Calu3 (cell line): Measurements from ENCODE around the gene LRRC38. TPM values are rescaled to one million over a fixed set of nuclear protein-coding genes. Genes with fewer than 3 reads are reported as not detected.

Experiments
- BruUV-seq: library from RNA; stranded (reverse); fragments of 400-500 nt; replicated peaks from 2 replicates; lab custom pipeline; 2021; lab: Mats Ljungman, UMichigan
- CTCF ChIA-PET: fragments of 300-600 bp; sonication (Branson Sonifier 250); formaldehyde crosslinking; loops from one replicate; lab custom pipeline; 2022; ENCODE audit warnings: antibody characterized with exemption; lab: Charles Lee
- DNase-seq: peaks from one replicate; pipeline ENCODE4 v3.0.0; 2022
- H3K27ac Mint-ChIP-seq: one replicate; pipeline ENCODE4 v1.8.0; 2022; ENCODE audit warnings: mixed read lengths; ENCODE audit not compliant: unreplicated experiment
- H3K27me3 Mint-ChIP-seq: one replicate; pipeline ENCODE4 v1.8.0; 2022; ENCODE audit warnings: mixed read lengths; ENCODE audit not compliant: unreplicated experiment
- H3K36me3 Mint-ChIP-seq: one replicate; pipeline ENCODE4 v1.8.0; 2022; ENCODE audit warnings: mild to moderate bottlenecking, moderate library complexity, mixed read lengths; ENCODE audit not compliant: insufficient read depth, unreplicated experiment
- H3K4me1 Mint-ChIP-seq: one replicate; pipeline ENCODE4 v1.8.0; 2022; ENCODE audit warnings: mild to moderate bottlenecking, low read depth, mixed read lengths; ENCODE audit not compliant: unreplicated experiment
- H3K4me3 Mint-ChIP-seq: one replicate; pipeline ENCODE4 v1.8.0; 2022; ENCODE audit warnings: mild to moderate bottlenecking, low read depth, moderate library complexity, mixed read lengths; ENCODE audit not compliant: unreplicated experiment
- H3K9me3 Mint-ChIP-seq: one replicate; pipeline ENCODE4 v1.8.0; 2022; ENCODE audit warnings: low read depth, mixed read lengths; ENCODE audit not compliant: unreplicated experiment
- CTCF ChIP-seq: fragments of 200-600 bp; IDR thresholded peaks from one replicate; pipeline ENCODE4 v1.8.0; 2022; ENCODE audit warnings: antibody characterized with exemption; ENCODE audit not compliant: unreplicated experiment
- intact Hi-C: fragments of 100-400 bp; cut with micrococcal nuclease; formaldehyde crosslinking; loops from one replicate; pipeline ENCODE4 v1.10.0; 2022; ENCODE audit not compliant: unreplicated experiment
- total RNA-seq: library from RNA; stranded (reverse); gene quantifications from 2 replicates; pipeline ENCODE4 v1.2.3, GENCODE V29; 2022

LRRC38 gene
- total RNA-seq, 1 experiment from 2014 or later, result not detected

DNA sequence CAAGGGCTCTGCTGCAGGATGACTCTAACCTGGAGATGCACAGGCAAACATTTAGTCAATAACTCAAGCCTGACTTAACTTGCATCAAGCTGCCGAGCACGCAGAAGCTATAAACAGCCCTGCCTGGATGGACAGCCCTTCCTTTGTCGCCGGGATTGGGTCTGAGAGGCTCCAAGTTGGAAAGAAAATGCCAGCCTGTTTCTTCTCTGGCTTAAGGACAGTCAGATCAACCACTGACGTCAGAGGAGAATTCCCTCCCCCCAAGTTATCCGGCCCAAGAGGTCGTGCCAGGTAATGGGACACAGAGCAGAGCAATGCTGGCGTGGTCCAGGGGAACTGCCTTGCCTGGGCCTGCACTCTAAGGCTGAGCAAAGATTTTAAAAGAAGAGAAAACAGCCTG lies 27.1 kb upstream of the LRRC38 start:
- DNase-seq, result no peak
- intact Hi-C loops, result no loop called here
- Mint-ChIP-seq H3K9me3 (peaks cover 4% of the 10 kb centered on the region), H3K27ac (no peak overlapping the region), H3K27me3 (no peaks in the 10 kb centered on the region), H3K36me3 (no peaks in the 10 kb centered on the region), H3K4me3 (no peak overlapping the region), H3K4me1 (no peaks in the 10 kb centered on the region)
- no TSS peak for BruUV-seq
- no peak for TF ChIP-seq CTCF
- CTCF ChIA-PET, result no interaction called here

DNA sequence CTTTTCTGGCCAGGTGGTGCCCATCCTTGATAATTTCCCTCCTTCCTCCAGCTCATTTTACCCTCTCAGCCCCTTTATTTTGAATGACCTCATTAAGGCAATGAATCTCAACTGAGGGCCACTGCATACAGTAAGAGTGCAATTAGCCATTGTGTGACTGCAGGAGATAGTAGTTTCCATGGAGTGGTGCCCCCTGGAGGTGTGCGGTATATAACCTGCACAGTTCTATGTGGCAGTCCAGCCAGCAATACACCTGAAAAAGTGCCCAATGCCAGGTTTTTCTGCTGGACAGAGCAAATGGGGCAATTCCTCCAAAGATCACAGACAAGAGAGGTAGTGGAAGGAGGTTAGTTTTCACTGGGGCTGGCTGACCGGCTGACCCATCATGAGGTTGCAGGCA lies 25.9 kb upstream of the LRRC38 start:
- no peaks in the 10 kb centered on the region for H3K36me3 Mint-ChIP-seq
- intact Hi-C loops, result no loop called here
- no peak for TF ChIP-seq CTCF
- H3K4me3 Mint-ChIP-seq, result no peak overlapping the region
- no peaks in the 10 kb centered on the region for H3K27me3 Mint-ChIP-seq
- no TSS peak for BruUV-seq
- no peak overlapping the region for H3K27ac Mint-ChIP-seq
- no peaks in the 10 kb centered on the region for H3K4me1 Mint-ChIP-seq
- peaks cover 8% of the 10 kb centered on the region for H3K9me3 Mint-ChIP-seq
- DNase-seq, result no peak
- CTCF ChIA-PET, result no interaction called here

DNA sequence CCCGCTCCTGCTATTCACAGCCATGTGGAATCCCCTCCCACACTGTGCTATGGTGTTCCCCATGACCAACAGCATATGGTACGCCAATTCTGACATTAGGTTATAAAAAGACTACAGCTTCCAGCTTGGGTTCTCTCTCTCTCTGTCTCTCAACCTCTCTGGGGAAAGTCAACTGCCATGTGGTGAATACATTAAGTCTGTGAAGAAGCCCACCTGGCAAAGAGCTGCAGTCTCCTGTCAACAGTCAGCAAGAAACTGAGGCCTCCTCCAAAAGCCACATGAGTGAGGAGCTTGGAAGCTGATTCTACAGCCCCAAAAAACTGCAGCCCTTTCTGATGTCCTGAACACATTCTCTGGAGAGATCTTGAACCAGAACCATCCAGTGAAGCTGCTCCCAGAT lies 25.0 kb upstream of the LRRC38 start:
- Mint-ChIP-seq H3K4me1 (no peaks in the 10 kb centered on the region), H3K9me3 (peaks cover 6% of the 10 kb centered on the region), H3K27me3 (no peaks in the 10 kb centered on the region), H3K36me3 (no peaks in the 10 kb centered on the region), H3K4me3 (no peak overlapping the region), H3K27ac (no peak overlapping the region)
- DNase-seq, result no peak
- TF ChIP-seq CTCF, result no peak
- no TSS peak for BruUV-seq
- CTCF ChIA-PET, result interaction anchor here (0.7 kb wide), 1 partner anchor 273 kb away, joined by 4 read pairs; no protein-coding TSS in a partner anchor
- intact Hi-C loops, result no loop called here

DNA sequence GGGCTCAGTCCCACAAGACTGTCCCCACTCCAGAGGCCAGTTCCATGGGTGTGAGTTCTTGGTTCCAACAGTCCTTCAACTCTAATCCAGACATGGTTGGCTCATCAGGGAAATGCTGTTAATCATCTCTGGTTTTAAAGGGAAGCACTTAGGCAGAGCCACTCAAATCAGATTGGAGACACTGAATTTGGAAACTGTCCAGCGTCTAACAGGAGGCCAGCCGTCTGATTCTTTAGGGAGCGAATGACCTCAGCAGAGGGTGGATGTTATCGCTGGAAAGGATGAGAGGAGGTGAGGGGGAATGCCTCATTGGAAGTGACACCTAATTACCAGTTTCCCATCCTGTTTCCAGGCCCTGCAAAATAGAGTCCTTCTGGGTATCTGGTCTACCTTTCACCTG lies 22.8 kb upstream of the LRRC38 start:
- H3K27ac Mint-ChIP-seq, result no peak overlapping the region
- DNase-seq, result no peak
- H3K4me3 Mint-ChIP-seq, result no peak overlapping the region
- no peaks in the 10 kb centered on the region for H3K27me3 Mint-ChIP-seq
- TF ChIP-seq CTCF, result no peak
- H3K4me1 Mint-ChIP-seq, result no peaks in the 10 kb centered on the region
- BruUV-seq, result no TSS peak
- intact Hi-C loops, result no loop called here
- H3K36me3 Mint-ChIP-seq, result no peaks in the 10 kb centered on the region
- CTCF ChIA-PET, result no interaction called here
- H3K9me3 Mint-ChIP-seq, result peaks cover 6% of the 10 kb centered on the region
